Fibroblast of skin of left quadriceps (primary cell): Measurements from ENCODE around the gene ESR2.

Source experiments
- DNase-seq, 2 experiments: peaks; one replicate each; pipeline ENCODE4 v3.0.0-alpha.2; 2013; ENCODE audit warnings: low read depth in 2 of 2

Gene ESR2

DNA sequence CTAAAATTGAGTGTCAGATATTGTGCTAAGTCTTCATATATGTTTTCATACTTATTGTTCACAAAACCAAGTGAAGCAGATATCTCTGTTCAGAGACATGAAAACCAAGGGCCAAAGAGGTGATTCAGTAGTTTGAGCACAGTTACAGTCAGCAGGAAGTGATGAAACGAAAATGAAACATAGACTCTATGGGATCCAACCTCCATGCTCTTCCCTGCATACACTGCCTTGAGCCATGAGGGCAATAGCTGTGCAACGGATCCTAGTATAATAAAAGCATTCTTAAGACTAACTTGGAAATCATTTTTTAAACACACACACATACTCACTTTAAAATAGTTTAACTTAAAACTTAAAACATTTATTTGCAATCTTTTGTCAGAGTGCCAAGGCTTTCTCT, 27.9 kb downstream of the ESR2 start:
- DNase-seq, result peak; percentile 4 to 11

DNA sequence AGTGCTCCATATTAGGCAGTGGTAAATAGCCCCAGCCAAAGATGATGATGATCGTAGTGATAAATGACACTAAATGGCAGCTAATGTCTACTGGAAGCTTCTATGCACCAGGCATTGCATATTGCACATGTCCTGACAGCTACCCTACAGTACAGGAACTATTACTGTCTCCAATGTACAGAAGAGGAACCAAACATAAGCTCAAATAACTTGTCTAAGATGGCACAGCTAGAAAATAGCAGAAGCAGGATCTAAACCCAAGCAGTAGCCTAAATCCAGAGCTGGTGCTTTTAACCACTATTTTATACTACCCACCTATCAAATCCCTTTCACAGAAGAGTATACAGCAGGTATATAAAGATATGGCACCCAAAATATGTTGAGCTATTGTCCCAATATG, 28.9 kb downstream of the ESR2 start:
- DNase-seq, result no peak

DNA sequence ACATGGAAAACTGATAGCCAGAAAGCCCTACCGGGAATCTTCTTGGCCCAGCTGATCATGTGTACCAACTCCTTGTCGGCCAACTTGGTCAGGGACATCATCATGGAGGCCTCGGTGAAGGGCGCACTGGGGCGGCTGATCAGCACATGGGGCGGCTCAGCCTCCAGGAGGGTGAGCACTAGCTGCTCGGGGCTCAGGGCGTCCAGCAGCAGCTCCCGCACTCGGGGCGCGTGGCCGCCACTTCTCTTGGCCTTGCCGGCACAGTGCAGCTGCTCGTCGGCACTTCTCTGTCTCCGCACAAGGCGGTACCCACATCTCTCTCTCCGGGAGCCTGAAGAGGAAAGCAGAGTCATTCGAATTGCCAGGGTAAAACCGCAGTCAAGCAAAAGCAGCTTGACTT, 33.8 kb downstream of the ESR2 start:
- DNase-seq, result no peak

DNA sequence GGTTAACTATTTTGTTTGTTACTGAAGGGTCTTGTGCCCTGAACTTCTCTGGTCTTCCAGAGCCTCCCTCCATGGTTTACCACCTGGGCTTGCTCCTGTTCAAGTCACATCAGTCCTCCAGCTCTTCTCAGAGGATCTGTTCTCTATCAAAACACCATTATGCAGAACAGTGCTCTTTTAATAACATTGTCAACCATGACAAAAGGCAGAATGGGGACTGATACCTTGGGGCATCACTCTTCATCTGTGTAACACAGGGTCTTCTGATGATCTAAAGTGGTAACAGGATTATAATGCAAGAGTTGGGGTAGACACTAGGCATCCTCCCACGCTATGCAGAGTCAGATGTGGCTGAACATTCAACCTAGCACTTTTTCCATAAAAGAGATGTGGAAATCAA, 38.4 kb downstream of the ESR2 start:
- no peak for DNase-seq

DNA sequence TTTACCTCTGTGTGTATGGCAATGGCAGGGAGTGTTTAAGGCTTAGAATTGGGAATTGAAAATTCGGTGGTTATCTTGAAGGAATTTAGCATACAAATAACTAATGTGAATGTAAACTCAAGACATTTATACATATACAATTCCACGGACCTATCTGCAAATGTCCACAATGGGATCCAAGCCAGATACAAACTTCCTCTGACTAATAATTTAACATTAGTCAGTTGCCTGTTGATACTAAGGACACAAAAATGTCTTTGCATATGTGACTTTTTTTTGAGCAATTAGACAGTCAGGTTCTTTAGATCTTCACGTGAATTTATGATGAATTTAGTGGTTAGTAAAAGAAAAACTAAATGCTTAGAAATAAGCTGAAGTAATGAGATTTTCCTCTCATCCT, 40.5 kb downstream of the ESR2 start:
- DNase-seq, result peak; percentile 20

DNA sequence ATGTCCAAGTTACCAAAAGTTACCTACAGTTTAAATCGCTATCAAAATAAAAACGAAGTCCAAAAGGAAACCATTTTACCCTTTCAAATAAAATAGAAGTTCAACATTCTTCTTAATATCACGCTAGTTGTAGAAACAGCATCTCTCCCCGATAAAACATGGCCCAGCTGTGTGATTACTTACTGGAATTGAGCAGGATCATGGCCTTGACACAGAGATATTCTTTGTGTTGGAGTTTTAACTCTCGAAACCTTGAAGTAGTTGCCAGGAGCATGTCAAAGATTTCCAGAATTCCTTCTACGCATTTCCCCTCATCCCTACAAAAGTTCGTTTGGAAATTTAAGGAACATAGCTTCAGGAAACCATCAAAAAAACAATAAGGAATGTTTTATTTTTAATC, 44.8 kb downstream of the ESR2 start:
- DNase-seq, result no peak

DNA sequence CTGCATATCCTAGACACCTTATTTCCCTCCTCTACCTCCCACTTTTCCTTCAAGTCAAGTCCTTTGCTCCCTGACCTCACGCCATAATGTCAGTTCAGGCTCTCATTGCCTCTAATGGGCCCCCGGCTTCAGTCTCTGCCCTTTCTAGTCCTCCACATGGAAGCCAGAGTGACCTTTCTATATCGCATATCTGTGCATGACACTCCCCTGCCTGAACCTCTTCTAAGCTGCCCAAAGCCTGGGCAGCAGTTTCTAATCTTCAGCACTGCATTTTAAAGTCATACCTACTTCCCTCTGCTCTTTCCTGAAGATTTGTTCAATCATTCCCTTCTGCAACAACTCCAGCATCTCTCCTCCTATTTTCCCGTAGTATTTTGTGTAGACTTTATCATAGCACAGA, 45.5 kb downstream of the ESR2 start:
- DNase-seq, result no peak

DNA sequence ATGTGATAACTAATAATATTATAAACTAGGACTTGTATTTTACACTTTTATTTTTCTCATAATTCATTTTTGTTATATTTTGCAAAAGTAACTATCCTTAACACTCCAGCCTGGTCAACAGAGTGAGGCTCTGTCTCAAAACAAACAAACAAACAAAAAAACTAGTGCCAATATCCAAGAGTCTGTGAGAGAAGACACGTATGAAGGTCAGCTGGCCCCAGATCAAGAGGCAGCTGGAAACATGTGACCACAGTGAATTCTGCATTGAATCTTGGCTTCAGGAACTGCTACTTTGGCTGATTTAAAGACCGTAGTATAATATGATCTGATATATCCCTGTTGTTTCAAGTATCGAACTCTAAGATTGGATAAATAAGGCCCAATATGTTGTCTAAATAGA, 47.0 kb downstream of the ESR2 start:
- no peak for DNase-seq

DNA sequence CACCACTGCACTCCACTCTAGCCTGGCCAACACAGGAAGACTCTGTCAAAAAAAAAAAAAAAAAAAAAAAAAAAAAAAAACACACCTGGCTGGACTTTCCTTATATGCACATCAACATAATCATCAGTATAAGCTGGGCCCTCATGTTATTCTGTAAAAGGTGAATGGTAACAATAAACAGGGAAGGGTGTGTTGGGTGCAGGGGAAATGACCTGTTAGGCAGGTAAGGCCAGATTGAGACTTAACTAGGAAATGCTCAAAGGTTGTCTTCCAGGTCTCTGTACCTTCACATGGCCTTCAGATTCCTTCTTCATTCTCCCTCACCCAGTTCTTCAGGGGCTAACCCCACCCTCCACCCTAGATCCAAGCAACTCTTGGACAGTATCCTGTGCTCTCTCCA, 47.5 kb downstream of the ESR2 start:
- DNase-seq, result no peak

DNA sequence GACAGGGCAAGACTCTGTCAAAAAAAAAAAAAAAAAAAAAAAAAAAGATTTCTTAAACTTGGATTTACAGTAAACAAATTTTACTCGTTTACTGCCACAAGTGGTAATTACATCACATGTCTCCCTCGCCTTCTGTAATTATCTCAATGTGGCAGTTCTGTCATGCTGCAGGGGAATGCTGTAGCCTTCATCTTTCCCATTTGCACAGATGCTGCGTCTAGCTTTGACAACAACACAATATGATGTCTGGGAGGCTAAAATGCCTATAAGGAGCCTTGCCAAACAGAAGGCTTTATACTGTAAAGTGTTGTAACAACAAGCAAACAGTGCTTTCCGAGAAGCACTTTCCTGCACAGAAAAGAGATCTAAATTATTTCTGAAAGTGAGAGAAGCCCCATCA, 48.7 kb downstream of the ESR2 start:
- no peak for DNase-seq

DNA sequence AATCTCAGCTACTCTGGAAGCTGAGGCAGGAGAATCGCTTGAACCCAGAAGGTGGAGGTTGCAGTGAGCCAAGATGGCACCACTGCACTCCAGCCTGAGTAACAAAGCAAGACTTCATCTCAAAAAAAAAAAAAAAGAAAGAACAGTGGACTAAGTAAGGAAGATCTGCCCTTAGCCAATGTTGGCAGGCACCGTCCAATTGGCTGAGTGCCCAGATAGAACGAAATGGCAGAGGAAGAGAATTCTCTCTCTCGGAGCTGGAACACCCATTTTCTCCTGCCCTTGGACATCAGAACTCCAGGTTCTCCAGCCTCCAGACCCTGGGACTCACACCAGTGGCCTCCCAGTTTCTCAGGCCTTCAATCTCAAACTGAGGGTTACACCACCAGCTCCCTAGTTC, 49.9 kb downstream of the ESR2 start:
- DNase-seq, result no peak

DNA sequence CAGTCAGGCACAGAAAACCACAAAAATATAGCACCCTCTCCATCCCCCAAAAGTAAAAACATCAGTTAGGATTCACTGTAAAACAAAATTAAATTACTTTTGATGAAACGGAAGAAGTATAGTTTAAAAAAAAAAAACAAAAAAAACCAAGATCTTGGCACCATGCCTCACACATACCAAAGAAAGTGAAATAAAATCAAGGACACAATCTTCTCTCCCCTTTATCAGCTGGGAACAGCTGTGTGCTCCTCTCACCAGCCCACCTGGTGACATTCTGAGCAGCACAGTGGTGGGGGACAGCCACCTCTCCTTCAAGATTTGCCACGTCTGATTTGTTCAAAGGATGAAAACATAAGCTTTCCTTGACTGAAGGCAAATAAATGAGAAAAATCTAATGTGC, 55.5 kb downstream of the ESR2 start:
- no peak for DNase-seq

DNA sequence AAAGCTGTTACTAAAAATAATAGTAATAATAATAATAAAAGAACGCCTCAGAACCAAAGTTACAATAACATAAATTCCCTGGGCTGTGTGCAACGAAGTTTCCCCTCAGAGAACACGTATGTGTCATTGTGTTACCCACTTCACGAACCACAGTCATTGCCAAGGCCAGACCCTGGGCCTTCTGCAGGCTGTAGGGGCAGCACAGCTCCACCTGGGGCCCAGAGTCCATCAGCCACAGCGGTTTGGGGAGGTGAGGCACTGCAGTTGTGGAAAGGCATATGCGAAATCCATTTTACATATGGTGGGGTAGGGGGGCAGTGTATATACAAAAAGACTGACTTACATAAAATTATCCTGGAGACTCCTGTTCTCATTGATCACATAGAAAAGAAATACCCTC, 56.1 kb downstream of the ESR2 start:
- DNase-seq, result no peak

DNA sequence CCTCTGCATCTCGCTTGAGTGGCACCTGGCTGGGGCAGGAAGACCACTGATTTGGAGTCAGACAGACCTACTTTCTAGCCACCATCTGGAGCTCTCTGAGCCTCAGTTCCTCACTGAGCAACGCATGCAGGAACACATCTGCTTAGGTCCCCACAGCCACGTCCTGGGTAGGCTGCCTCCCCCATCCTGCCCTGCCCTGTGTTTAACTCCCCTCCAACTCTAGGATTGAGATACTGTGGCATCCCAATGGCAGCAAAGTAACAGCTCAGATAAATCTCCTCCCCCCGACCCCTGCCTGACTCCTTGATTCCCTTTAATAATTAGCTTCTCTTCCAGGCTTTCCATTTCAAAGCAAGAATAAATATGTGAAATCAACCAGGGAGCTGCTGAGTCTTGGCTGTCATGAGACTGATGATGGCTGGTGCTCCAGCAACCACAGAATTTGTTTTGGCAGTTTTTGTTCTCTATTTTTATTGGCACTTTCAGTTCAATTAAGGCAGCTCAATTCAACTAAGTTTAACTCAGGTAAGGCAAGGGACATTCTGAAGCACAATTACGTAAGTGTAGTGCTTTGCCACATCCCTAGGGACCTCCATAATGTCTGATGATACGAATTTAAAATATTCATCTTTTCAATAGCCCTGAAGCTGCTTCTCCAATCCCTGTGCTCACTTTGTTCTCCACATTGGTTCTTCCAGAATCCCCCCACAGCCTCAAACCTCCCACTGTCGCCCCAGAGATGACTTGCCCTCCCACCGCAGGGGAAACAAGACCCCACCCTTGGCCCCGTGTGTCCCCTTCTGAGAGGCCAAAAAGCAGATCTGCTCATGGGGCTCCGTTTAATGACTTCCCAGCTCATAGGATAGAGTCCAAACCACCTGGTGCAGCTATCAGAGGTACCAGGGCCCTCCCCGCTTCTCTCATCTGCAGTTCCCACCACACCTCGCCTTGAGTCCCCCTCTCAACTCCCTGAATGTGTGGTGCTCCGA, 58.2 kb downstream of the ESR2 start:
- no peak for DNase-seq

DNA sequence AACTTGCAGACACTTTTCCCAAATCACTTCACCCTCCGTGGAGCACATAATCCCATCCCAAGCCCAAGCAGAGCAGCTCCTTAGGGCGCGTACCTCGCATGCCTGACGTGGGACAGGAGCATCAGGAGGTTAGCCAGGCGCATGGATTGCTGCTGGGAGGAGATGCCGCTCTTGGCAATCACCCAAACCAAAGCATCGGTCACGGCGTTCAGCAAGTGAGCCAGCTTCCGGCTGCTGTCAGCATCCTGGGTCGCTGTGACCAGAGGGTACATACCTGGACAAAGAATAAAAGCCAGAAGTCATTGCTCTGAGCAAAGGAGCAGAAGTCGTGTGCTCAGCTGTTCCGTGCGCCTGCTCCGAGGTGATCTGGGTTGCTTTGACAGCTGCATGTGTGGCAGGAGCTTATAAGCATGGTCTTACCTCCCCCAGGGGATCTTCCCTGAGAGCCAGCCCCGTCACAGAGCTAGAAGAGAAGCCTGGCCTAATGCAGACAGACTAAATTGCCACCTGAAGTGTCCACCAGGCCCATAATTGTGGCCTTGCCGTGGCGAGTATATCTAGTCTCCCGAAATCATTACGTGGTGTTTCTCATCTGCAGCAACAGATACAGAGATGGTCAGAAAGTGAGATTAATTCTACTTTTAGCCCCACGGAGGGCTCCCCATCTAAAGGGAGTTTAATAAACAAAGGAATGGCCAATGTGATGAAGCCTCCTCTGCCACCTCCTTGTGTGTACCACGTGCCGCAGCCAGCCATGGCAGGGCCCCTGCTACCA, 59.1 kb downstream of the ESR2 start:
- no peak for DNase-seq

DNA sequence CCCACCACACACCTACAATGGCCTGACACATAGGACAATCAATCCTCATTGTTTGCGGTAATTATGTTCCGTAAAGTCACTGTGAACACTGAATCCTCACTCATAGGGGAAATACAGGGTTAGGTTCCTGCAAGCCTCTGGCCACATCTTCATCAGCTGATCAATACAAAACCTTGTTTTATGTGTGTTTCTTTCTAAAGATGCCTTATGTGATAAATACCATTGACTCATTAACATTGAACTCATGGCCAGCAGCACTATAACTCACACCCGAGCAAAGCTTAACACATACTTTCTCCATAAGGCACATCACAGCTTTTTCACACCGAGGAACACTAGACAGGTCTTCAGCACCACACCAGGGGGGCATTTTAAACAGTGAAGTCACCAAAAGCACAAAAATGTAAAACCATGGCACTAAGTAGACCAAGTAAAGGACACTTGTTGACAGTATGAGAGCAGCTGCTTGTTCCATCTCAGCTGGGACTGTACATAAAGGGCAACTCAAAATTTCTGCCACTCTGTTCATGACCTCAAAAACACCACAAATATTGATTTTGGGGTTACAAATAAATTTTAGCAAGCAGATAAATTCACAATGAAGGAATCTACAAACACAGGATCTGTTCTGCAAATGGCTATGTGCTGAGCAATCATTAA, 60.5 kb downstream of the ESR2 start:
- DNase-seq, result no peak

DNA sequence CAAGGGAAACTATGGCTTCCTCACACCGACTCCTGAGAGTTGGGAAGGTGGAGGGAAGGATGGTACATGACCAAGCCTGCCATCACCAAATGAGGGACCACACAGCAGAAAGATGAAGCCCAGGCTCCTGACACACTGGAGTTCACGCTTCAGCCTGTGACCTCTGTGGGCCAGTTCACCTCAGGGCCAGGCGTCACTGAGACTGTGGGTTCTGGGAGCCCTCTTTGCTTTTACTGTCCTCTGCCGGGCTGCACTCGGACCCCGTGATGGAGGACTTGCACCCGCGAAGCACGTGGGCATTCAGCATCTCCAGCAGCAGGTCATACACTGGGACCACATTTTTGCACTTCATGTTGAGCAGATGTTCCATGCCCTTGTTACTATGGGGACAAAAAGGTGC, 61.2 kb downstream of the ESR2 start:
- no peak for DNase-seq

DNA sequence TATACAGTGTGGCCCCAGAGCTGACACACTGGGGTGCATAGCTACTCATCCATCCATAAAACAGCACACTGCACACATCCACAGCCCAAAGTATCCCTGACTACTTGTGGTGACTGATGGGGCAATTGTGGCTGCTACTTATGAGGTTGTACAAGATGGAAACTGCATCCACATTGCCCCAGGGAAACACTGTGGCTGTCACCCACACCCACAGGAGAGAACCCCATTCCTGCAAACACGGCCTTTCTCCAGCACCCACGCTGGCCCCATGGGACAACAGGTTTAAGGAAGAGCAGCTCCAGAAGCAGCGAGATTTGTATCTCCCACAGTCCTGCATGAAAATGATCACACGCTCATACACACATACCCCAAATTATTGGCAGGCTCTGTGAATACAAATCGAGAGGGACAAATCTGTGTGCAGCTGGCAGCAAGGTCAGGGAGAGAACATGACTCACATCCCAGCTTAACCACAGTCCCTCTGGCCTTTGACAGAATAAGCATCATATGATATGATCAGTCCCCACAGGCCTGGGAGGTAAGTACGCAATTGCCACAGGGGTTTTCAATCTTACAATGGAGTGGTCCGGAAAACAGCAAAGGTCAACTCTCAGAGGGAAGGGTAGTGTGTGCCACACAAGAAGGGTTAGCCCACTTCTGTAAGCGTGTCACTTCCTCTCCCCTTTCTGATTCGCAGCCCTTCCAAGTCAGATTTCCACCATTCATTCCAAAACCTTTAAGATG, 61.9 kb downstream of the ESR2 start:
- DNase-seq, result no peak

DNA sequence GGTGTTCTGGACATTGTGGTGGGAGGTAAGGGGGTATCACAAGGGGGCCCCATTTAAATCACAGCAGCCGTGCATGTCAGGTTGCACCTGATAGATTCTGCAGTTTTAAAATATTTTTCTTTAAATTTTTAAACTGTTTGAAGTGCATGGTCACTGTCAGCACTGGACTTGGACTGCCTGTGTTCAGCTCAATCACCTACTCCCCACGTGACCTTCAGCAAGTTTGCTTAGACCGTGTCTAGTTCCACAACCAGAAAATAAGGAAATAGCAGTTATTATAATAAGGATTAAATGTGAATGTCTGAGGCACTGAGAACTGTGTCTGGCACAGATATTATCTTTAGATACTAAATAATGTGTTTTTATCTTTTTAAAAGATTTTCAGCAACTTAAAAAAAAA, 64.7 kb downstream of the ESR2 start:
- no peak for DNase-seq

DNA sequence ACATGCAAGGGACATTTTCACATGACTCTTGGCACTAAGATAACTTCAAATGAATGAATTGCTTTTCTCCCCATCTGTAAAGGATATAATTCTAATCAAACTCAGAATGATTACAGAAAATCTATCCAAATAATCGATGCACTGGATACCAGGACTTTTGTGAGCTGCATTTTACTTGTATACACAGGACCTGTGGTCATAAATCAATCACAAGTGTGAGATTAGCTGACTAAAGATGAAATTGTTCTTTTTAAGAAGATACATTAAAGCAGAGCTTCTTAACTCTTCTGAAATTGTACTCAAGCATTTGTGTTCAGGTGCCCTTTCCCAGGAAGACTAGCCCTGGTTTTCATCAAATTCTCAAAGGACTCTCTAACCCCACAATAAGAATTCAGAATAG, 66.3 kb downstream of the ESR2 start:
- DNase-seq, result no peak

DNA sequence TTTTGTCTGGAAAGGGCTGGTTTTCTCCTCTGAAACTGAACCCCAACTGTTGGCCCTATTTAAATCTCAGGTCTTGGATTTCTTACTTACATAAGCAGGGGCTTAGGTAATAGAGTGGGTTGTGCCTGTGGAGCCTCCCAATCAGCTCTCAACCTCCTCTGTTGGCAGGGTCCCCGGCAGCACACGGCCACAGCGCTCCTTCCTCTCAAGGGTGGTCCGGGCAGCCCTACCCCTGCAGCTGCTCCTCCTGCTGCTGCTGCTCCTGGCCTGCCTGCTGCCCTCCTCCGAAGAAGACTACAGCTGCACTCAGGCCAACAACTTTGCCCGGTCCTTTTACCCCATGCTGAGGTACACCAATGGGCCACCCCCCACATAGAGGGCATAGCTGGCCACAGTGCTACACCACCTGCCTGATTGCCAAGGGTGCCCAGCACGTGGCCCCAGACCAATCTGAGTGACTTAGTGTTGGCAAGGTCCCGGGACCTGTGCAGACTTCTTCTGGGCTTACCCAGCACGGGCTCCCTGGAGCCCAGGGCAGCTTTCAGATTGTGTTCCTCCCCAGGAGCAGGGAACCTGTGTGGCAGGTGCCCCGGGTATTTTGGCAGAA, 68.9 kb downstream of the ESR2 start:
- DNase-seq, result no peak
